ENCODE results near the gene CXCL11.
"Not testable (repeated sequence)": the region's sequence is repeated elsewhere in the genome, so short reads cannot be mapped to it uniquely, and the experiment has no call there.

Gene CXCL11

DNA sequence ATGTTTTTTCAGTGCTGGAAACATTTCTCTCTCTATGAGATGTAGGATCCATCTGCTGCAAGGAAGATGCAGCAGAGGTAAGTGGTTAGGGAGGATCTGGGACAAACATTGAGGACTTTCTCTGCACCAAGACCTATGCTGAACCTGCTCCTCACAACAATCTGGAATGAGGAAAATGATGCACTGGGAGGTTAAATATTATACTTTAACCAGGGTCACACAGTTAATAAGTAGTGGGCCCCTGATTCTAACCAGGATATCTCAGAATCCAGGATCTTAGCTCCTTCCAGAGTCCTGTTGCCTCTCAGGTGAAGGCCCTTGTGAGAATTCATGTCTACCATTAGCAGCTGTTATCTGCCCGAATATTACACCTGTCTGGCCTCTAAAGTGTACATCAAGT lies 35.6 kb downstream of the CXCL11 start:
- DNase-seq: no peak

DNA sequence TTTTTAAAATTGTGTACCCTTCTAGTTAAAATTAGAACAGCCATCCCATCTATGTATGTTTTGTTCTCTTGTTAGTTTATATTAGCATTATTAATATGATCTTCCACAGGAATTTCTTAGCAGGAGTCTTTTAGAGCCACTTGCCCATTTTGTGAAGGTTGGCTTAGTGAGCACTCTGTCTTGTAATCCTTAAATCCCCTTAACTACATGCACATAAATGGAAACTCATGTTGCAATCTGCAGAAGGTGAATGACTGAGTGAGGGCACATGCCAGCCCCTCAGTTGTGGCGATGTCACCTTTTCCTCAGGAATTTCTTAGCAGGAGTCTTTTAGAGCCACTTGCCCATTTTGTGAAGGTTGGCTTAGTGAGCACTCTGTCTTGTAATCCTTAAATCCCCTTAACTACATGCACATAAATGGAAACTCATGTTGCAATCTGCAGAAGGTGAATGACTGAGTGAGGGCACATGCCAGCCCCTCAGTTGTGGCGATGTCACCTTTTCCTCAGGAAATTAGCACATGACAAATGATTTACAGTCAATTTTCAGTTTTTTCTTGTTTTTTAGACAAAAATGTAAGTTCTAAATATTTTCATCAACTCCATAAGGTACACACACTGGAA lies 37.2 kb downstream of the CXCL11 start:
- not testable (repeated sequence) for DNase-seq

DNA sequence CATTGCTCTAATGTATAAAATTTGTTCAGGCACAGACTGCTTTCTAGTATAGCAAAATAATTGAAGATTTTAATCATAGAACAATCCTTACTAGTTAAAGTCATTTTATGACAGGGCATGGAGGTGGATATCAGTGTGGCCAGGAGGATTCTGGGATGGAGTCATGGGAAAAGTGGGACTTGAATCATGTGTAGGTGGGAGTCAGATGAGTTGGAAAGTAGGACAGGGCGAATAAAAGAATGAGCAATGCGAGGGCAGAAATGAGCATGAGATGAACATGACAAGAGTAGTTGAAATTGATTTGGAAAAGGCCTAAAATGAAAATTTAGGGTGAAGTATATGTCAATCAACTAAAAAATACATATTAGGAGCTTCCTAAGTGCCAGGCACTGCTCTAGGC lies 37.9 kb downstream of the CXCL11 start:
- no peak for DNase-seq

DNA sequence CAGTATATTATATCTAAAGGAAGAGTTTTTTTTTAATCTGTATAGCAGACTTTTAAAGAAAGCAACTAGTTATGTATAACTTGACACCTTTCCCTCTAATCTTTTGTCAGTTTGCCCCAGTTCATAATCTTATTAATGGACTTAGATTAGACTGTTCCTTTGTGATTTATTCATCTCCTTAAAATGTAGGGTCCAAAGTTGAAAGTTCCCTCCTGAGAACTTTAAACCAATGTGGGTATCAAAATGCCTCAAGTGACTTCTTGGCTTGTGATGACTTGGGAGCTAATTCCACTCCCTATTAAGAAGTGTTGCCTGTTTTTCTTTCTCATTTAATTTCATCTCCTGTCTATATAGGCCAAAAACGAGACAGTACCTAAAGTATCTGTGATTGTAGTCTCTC lies 38.8 kb downstream of the CXCL11 start:
- DNase-seq: no peak

DNA sequence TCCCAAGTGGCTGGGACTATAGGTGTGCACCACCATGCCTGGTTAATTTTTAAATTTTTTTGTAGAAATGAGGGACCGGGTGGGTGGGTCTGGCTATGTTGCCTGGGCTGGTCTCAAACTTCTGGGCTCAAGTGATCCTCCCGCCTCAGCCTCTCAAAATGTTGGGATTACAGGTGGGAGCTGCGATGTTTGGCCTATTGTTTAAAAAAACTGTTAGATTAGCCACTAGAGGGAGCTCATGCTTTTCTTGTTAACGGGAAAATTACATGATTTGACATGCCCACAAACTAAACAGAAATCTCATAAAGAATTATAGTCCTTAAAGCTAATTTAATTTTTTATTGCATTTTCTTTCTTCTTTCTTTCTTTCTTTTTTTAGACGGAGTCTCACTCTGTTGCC lies 40.1 kb downstream of the CXCL11 start:
- peak; percentile 56 for DNase-seq

DNA sequence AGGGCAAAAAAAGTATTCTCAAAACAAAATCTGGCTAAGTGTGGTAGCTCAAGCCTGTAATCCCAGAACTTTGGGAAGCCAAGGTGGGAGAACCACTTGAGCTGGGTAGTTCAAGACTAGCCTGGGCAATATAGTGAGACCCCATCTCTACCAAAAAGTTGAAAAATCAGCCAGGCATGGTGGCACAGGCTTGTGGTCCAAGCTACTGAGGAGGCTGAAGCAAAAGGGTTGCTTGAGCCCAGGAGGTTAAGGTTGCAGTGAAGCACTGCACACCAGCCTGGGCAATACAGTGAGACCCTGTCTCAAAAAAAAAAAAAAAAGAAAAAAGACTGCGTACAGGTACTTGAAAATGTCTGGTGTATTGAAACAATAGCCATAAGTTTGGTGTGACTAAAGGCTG lies 43.4 kb downstream of the CXCL11 start:
- no peak for DNase-seq

DNA sequence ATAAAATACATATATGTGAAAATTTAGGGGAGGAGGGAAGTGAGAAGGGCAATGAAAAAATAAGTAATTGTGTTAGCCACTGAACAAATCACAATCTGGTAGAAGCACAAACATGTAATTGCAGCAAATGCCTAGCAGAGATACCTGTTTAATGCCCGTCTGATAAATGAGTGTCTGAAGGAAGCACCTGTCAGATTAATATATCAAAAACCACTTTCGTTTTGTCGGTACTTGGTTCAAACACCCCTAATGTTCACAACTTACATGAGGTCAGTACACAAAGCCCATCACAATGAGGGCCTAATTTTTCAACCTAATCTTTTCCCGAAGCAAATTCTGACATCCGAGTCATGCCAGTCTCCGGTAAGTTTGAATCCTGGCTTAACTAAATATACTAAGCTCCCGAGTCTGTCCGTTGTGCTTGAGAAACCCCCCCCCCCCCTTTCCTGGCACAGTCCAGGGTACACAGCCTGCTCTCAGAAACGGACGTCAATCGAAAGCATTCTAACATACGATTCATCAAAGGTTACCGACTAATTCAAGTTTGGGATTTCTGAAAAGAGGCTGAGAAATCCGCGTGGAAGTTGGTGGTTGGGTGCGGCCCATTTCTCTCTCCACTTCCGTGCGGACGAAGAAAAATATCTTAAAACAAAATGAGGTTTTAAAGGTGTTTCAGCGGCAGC lies 45.9 kb downstream of the CXCL11 start:
- DNase-seq: peak; percentile 2

DNA sequence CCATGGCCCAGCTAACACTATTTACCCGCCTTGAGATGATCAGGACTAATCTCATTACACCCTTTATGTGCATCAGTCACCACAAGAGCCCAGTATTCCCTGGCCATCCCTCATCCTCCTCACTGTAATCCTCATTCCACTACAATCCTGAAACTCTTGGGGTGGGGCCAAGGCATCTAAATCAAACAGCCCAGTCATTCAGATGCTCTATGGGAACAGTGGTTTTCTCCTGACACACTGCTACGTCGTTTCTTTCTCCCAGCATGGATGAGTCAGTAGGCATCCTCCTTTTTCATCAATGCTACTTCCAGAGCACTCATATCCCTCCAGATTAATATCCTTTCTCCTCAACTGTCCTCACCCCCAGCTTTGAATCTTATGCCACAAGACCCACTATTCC lies 50.8 kb downstream of the CXCL11 start:
- peak; percentile 79 for DNase-seq
